Gastroesophageal sphincter (tissue), 3 donors: ENCODE measurements around the gene HJV.

Experiments used
- CTCF ChIP-seq, 4 experiments: fragments of 200-600 bp in 2 of 4; fragments of 450-650 bp in 2 of 4; sonication (generic) in 1 of 4; IDR thresholded peaks; one replicate each; pipeline ENCODE4 v1.5.1; 2017 to 2019; ENCODE audit warnings: antibody characterized with exemption in 4 of 4, mild to moderate bottlenecking in 2 of 4, moderate library complexity in 2 of 4
- EP300 ChIP-seq: sonication (generic); formaldehyde crosslinking; IDR thresholded peaks from one replicate; pipeline ENCODE4 v1.6.1; 2017; ENCODE audit warnings: antibody characterized with exemption, mild to moderate bottlenecking
- POLR2A ChIP-seq, 2 donors: fragments of 450-650 bp; IDR thresholded peaks; one replicate each; pipeline ENCODE4 v1.6.1; 2017; ENCODE audit warnings: antibody characterized with exemption in 2 of 2, mild to moderate bottlenecking in 2 of 2, moderate library complexity in 1 of 2

GRCh38 chr1:145974721-145975120 is 46.8 kb downstream of the HJV start:
- TF ChIP-seq EP300 (no peak), CTCF (IDR thresholded peaks at IDR 0.05) (no peak), POLR2A (IDR thresholded peaks at IDR 0.05) (no peak)
